ENCODE results near the gene SLC2A1.

- TF ChIP-seq CTCF (IDR thresholded peaks at IDR 0.05): no peak
- no peak for TF ChIP-seq POLR2A (IDR thresholded peaks at IDR 0.05)
Measured at GRCh38 chr1:42944246-42944928, 14.3 kb downstream of the SLC2A1 start.
